ENCODE data around the gene ACTN2. TPM values are rescaled to one million over a fixed set of nuclear protein-coding genes. Genes with fewer than 3 reads are reported as not detected.
"Not testable (repeated sequence)": the region's sequence is repeated elsewhere in the genome, so short reads cannot be mapped to it uniquely, and the experiment has no call there.

The ACTN2 gene
- total RNA-seq, 1 donor from 2014 or later: 0.47 TPM

DNA sequence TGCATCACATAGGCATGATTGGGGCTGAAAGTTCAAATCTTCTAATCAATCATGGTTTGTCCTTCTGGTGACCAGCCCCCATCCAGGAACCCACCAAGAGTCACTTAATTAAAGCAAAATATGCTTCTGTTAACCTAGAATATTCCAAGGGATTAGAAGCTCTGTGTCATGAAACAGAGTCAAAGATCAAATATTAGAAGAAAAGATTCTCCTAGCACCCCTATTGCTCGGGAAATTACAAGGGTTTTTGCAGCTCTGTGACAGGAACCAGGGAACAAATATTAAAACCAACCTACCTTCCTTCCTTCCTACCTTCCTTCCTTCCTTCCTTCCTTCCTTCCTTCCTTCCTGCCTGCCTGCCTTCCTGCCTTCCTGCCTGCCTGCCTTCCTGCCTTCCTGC lies 31.8 kb upstream of the ACTN2 start:
- Mint-ChIP-seq H3K27ac (ENCODE audit: unreplicated experiment) (no peak overlapping the region), H3K4me3 (ENCODE audit: unreplicated experiment) (no peak overlapping the region), H3K36me3 (ENCODE audit: low read depth) (no peaks in the 10 kb centered on the region), H3K27me3 (ENCODE audit: low read depth) (no peaks in the 10 kb centered on the region), H3K4me1 (ENCODE audit: low read depth) (peaks cover 5% of the 10 kb centered on the region), H3K9me3 (ENCODE audit: low read depth) (no peaks in the 10 kb centered on the region)
- no peak for TF ChIP-seq CTCF (IDR thresholded peaks at IDR 0.05)
- no peak for DNase-seq (ENCODE audit: low spot score)

DNA sequence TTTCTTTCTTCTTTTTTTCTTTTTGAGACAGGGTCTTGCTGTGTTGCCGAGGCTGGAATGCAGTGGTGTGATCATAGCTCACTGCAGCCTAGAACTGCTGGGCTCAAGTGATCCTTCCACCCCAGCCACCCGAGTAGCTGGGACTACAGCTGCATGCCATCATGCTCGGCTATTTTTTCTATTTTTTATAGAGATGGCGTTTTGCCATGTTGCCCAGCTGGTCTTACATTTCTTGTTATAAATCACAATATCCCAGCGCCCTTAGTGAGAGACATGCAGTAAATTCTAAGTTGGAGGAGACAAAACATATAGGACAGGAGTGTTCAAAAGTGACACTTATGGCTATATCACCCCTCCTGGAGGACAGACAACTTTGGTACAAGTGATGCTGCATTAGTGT lies 31.3 kb upstream of the ACTN2 start:
- no peaks in the 10 kb centered on the region for H3K27me3 Mint-ChIP-seq (ENCODE audit: low read depth)
- no peaks in the 10 kb centered on the region for H3K9me3 Mint-ChIP-seq (ENCODE audit: low read depth)
- H3K4me1 Mint-ChIP-seq (ENCODE audit: low read depth): peaks cover 5% of the 10 kb centered on the region
- no peak for DNase-seq (ENCODE audit: low spot score)
- TF ChIP-seq CTCF (IDR thresholded peaks at IDR 0.05): no peak
- peak overlapping the region; percentile 54 for H3K27ac Mint-ChIP-seq (ENCODE audit: unreplicated experiment)
- H3K36me3 Mint-ChIP-seq (ENCODE audit: low read depth): no peaks in the 10 kb centered on the region
- no peak overlapping the region for H3K4me3 Mint-ChIP-seq (ENCODE audit: unreplicated experiment)

- no peak overlapping the region for H3K4me3 Mint-ChIP-seq (ENCODE audit: unreplicated experiment)
- no peaks in the 10 kb centered on the region for H3K27me3 Mint-ChIP-seq (ENCODE audit: low read depth)
- H3K27ac Mint-ChIP-seq (ENCODE audit: unreplicated experiment): no peak overlapping the region
- no peaks in the 10 kb centered on the region for H3K9me3 Mint-ChIP-seq (ENCODE audit: low read depth)
- H3K4me1 Mint-ChIP-seq (ENCODE audit: low read depth): peaks cover 5% of the 10 kb centered on the region
- no peak for TF ChIP-seq CTCF (IDR thresholded peaks at IDR 0.05)
- no peaks in the 10 kb centered on the region for H3K36me3 Mint-ChIP-seq (ENCODE audit: low read depth)
- DNase-seq (ENCODE audit: low spot score): no peak
Measured at GRCh38 chr1:236657398-236657797, 28.9 kb upstream of the ACTN2 start.

DNA sequence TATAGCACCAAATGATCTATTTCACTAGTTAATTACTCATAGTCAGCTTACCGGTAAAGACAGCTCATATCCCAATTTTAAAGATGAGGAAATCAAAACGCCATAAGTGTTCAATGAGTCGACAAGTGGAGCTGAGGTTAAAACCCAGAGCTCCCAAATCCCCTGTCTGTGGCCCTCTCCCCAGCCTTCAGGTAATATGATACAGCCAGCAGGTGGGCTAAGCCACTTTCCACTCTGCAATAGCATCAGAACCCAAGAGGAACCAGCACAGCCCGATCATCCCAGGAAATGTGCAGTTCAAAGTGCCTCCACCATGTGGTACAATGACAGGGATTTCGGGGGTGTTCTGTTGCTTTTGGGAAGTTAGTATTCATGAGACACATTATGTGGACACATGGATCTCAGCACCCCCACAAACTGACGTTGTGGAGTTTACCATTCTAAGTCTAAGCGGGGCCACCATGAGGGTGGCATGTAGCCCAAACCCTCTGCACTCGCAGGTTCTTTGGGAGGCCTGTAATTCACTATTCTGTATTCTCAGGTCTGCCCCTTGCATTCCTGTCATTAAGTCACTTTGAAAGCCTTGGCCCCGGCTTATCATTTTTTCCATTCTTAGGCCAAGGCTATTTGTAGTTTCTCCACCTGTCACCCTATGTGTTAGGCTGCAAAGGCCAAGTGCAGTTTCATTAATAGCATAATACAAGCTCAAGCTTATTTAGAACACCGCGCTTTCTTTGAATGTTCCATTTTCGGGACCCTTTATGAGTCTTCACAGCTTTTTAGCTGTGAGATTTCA lies 26.3 kb upstream of the ACTN2 start:
- TF ChIP-seq CTCF (IDR thresholded peaks at IDR 0.05): no peak
- Mint-ChIP-seq H3K27me3 (ENCODE audit: low read depth) (no peaks in the 10 kb centered on the region), H3K36me3 (ENCODE audit: low read depth) (no peaks in the 10 kb centered on the region), H3K27ac (ENCODE audit: unreplicated experiment) (no peak overlapping the region), H3K9me3 (ENCODE audit: low read depth) (no peaks in the 10 kb centered on the region), H3K4me3 (ENCODE audit: unreplicated experiment) (no peak overlapping the region), H3K4me1 (ENCODE audit: low read depth) (peaks cover 12% of the 10 kb centered on the region)
- no peak for DNase-seq (ENCODE audit: low spot score)

DNA sequence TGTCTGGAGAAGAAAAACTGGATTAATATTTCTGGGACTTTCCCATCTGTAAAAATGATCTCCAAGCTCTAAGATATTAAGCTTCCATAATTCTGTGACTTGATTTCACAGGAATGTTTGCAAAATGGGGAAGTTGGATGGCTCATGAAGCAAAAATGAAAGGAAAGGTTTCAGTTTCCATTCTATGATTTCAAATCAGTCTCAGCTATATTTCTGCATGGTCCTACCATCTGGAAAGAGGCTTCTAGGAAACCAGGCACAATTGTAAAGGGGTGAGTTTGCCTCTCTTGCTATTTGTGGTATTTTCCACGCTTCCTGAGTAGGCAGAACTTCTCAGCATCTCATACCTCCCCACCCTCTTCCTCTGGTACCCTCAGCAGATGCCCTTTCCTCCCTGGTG lies 22.4 kb upstream of the ACTN2 start:
- H3K4me1 Mint-ChIP-seq (ENCODE audit: low read depth): peaks cover 10% of the 10 kb centered on the region
- peaks cover 8% of the 10 kb centered on the region for H3K27me3 Mint-ChIP-seq (ENCODE audit: low read depth)
- H3K36me3 Mint-ChIP-seq (ENCODE audit: low read depth): no peaks in the 10 kb centered on the region
- H3K9me3 Mint-ChIP-seq (ENCODE audit: low read depth): peaks cover 6% of the 10 kb centered on the region
- no peak for DNase-seq (ENCODE audit: low spot score)
- H3K27ac Mint-ChIP-seq (ENCODE audit: unreplicated experiment): no peak overlapping the region
- no peak for TF ChIP-seq CTCF (IDR thresholded peaks at IDR 0.05)
- no peak overlapping the region for H3K4me3 Mint-ChIP-seq (ENCODE audit: unreplicated experiment)

DNA sequence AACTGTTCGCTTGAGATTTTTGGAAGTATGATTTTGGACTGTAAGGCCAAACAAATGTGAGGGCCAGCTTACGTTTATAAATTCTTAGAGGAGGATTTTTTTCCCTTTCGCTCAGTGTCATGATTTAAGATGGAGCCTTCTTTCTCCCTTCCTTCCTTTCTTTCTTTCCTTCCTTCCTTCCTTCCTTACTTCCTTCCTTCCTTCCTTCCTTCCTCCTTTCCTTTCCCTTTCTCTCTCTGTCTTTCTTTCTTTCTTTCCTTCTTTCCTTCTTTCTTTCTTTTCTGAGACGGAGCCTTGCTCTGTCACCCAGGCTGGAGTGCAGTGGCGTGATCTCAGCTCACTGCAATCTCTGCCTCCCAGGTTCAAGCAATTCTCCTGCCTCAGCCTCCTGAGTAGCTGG lies 17.4 kb upstream of the ACTN2 start:
- H3K36me3 Mint-ChIP-seq (ENCODE audit: low read depth); H3K9me3 Mint-ChIP-seq (ENCODE audit: low read depth); DNase-seq (ENCODE audit: low spot score); H3K27ac Mint-ChIP-seq (ENCODE audit: unreplicated experiment); H3K4me3 Mint-ChIP-seq (ENCODE audit: unreplicated experiment): not testable (repeated sequence)
- Mint-ChIP-seq H3K27me3 (ENCODE audit: low read depth) (peaks cover 16% of the 10 kb centered on the region), H3K4me1 (ENCODE audit: low read depth) (peaks cover 19% of the 10 kb centered on the region)
